BJ (cell line): ENCODE results near the gene CLEC3A. TPM values are rescaled to one million over a fixed set of nuclear protein-coding genes. Genes with fewer than 3 reads are reported as not detected.

Experiments
- CTCF ChIA-PET: fragments of 350-600 bp; formaldehyde crosslinking; extraction: SDS; loops from one replicate; lab custom pipeline; 2021; ENCODE audit warnings: antibody characterized with exemption, inconsistent platforms; lab: Yijun Ruan, JAX
- POLR2A ChIA-PET: fragments of 300-600 bp; sonication (Branson Sonifier 250); formaldehyde crosslinking; extraction: SDS; loops from one replicate; lab custom pipeline; 2021; ENCODE audit warnings: antibody characterized with exemption; lab: Charles Lee
- DNase-seq: peaks from one replicate; pipeline ENCODE4 v3.0.0-alpha.2; 2011; ENCODE audit warnings: low read depth
- H3K27me3 ChIP-seq: 2 replicates; pipeline ENCODE4 v1.6.0; 2011; ENCODE audit warnings: low read length; ENCODE audit not compliant: control insufficient read depth, insufficient read depth
- H3K36me3 ChIP-seq: 2 replicates; pipeline ENCODE4 v1.5.1; 2011; ENCODE audit warnings: low read length; ENCODE audit not compliant: control insufficient read depth, insufficient read depth
- H3K4me3 ChIP-seq: 2 replicates; pipeline ENCODE4 v1.5.1; 2011; ENCODE audit warnings: low read depth, mild to moderate bottlenecking, control low read depth, low read length
- CTCF ChIP-seq: IDR thresholded peaks from 2 replicates; pipeline ENCODE4 v1.5.1; 2011; ENCODE audit warnings: low read depth, mild to moderate bottlenecking, control low read depth, inconsistent platforms, low read length, moderate library complexity; ENCODE audit not compliant: insufficient read depth
- polyA plus RNA-seq: library from polyadenylated mRNA; depleted of rRNA; stranded (reverse); fragments of >200 nt; gene quantifications from 2 replicates; pipeline ENCODE4 v1.2.3, GENCODE V29; 2011

The CLEC3A gene
- polyA plus RNA-seq, 1 experiment, result not detected

DNA sequence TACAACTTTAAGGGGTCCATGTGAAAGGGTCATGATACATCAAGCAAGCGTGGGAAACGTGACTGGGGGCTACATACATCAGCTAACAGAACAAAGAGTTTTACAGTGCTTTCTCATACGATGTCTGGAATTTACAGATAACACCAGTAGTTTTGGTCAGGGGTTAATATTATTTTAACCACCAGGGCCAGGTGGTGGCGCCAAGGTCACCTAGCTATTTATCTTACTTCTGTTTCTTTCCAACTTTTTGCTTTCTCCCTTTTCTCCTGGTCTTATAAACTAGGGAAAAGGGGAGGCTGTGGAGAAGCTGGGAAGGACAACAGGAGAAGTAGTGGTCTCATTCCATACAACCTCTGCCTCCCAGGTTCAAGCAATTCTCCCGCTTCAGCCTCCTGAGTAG is 37.9 kb downstream of the CLEC3A start:
- TF ChIP-seq CTCF, result no peak
- no peaks in the 10 kb centered on the region for H3K27me3 ChIP-seq
- H3K36me3 ChIP-seq, result no peaks in the 10 kb centered on the region
- CTCF ChIA-PET, result no interaction called here
- POLR2A ChIA-PET, result no interaction called here
- DNase-seq, result no peak
- no peak overlapping the region for H3K4me3 ChIP-seq

DNA sequence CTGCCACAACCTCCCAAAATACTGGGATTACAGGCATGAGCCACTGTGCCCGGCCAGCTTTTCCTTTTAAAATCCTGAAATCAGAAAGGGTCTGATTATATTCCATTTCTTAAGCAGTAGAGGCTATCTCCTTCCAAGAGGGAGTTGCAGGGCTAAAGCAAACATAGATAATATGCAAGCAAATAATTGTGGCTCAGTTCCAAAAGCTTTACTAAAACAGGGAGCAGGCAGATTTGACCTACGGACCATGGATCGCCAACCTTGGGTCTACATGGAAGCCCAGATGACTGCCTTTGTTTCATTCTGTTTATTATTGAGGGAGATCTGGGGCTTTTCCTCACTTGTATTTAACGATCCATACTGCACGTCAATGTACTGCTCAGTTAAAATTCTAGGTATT is 38.5 kb downstream of the CLEC3A start:
- TF ChIP-seq CTCF, result no peak
- Histone ChIP-seq H3K27me3 (no peaks in the 10 kb centered on the region), H3K4me3 (no peak overlapping the region), H3K36me3 (no peaks in the 10 kb centered on the region)
- ChIA-PET POLR2A (no interaction called here), CTCF (no interaction called here)
- DNase-seq, result no peak

GRCh38 chr16:78065319-78065718 is 43.0 kb downstream of the CLEC3A start:
- no peaks in the 10 kb centered on the region for H3K36me3 ChIP-seq
- no peak overlapping the region for H3K4me3 ChIP-seq
- no peak for DNase-seq
- H3K27me3 ChIP-seq, result no peaks in the 10 kb centered on the region
- CTCF ChIA-PET, result no interaction called here
- TF ChIP-seq CTCF, result no peak
- POLR2A ChIA-PET, result no interaction called here

DNA sequence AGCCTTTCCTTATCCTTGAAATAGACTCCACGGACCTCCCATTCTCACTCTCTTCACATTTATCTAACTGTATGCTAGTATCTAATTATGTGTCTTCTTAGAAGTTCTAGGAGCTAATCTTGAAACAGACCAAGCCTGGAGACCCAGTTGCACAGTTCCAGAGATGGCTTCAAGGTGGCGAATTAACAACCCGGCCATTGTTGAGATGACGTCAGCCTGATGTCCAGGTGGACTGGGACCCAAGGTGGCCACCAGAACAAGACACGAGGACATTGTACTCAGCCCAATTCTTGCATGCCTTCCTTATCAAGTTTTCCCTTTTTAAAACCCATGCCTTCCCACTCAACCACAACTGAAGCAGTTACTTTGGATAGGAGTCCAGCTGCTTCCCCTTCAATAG is 47.6 kb downstream of the CLEC3A start:
- DNase-seq, result no peak
- Histone ChIP-seq H3K36me3 (no peaks in the 10 kb centered on the region), H3K4me3 (no peak overlapping the region), H3K27me3 (no peaks in the 10 kb centered on the region)
- POLR2A ChIA-PET, result no interaction called here
- TF ChIP-seq CTCF, result no peak
- CTCF ChIA-PET, result no interaction called here

GRCh38 chr16:78072275-78072674 is 49.9 kb downstream of the CLEC3A start:
- Histone ChIP-seq H3K4me3 (no peak overlapping the region), H3K27me3 (no peaks in the 10 kb centered on the region), H3K36me3 (no peaks in the 10 kb centered on the region)
- DNase-seq, result no peak
- POLR2A ChIA-PET, result no interaction called here
- CTCF ChIA-PET, result no interaction called here
- TF ChIP-seq CTCF, result no peak
